Measurements from ENCODE around the gene DNM2. TPM values are rescaled to one million over a fixed set of nuclear protein-coding genes. Genes with fewer than 3 reads are reported as not detected.

The DNM2 gene
- total RNA-seq, 2 experiments from 2014 or later, result 249 to 259 TPM

DNA sequence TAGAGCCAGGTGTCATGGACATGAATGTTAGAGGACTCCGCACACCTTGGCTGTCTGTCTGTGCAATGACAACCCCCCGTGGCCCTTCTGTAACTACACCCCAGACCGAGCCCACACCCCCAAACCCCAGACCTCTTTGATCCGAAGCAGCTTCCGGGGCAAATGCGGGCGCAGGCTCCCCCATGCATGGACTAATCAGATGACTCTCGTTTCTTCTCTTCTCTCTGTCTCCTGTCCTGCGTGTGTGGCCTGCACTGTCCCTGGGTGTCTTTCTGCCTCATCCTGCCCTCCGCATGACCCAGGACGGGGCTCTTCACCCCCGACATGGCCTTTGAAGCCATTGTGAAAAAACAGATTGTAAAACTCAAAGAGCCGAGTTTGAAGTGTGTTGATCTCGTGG, 79.2 kb downstream of the DNM2 start:
- Mint-ChIP-seq H3K4me3 (peak overlapping the region; percentile 77), H3K4me1 (peaks cover 23% of the 10 kb centered on the region), H3K27ac (peak overlapping the region; percentile 90), H3K36me3 (peaks cover 18% of the 10 kb centered on the region), H3K27me3 (no peaks in the 10 kb centered on the region), H3K9me3 (no peaks in the 10 kb centered on the region)
- POLR2A ChIA-PET, result interaction anchor here (0.6 to 0.9 kb wide), 2 partner anchors 25 to 29 kb away, joined by 3 to 4 read pairs; no protein-coding TSS in a partner anchor
- ATAC-seq (ENCODE audit: low read depth), result peak; percentile 22
- peak; percentile 42 for DNase-seq

DNA sequence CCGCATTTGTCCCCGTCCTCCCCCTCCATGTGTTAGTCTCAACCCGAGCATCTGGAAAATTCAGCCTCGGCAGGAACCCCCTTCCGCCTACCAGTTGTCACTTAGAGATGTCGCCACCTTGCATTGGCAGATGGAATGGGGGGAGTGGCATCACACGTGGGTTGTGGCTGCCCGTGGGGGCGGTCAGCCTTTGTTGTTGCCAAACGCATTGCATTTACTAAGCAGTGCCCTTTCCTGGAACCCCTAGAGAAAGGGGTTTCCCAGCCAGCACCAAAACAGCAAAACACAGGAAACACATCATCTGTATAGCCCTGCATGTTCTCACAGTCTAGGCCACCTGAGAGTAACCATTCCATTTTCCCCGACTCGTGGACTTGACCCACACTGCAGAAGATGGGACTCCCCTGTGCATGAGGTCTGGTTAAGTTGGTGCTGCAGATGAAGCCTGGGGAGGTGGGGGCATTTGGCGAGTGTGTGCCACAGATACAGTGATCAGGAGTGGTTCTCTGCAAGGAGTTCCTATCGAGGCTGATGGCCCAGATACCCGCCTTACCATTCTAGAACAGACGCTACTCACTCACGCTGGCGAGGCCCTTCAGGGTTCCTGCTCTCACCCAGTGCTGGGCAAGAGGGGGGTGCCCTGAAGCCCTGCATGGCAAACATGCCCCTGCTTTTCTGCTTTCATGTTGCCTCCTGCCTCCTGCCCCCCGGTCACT, 79.8 kb downstream of the DNM2 start:
- peak; percentile 79 for DNase-seq

DNA sequence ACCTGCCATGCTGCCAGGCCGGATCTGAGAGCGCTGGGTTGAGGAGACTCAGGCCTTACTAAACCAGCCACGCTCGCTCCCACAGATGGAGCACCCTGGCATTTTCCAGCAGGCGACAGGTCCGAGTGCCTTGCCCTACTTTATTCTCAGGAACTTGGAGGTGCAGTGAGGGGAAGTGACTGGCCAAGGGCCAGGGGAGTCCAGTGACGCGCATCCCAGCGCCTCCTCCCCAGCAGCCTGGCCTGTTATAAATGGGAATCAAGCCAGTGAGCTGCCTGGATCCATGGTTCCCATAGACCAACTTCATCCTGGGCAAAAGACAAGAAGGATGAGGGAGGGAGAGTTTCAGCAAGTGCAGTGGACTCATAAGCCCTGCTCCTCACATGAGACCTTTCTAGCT, 82.6 kb downstream of the DNM2 start:
- H3K27ac Mint-ChIP-seq, result no peak overlapping the region
- H3K4me3 Mint-ChIP-seq, result no peak overlapping the region
- ATAC-seq (ENCODE audit: low read depth), result no peak
- H3K4me1 Mint-ChIP-seq, result peaks cover 17% of the 10 kb centered on the region
- DNase-seq, result no peak
- POLR2A ChIA-PET, result no interaction called here
- H3K27me3 Mint-ChIP-seq, result no peaks in the 10 kb centered on the region
- no peaks in the 10 kb centered on the region for H3K9me3 Mint-ChIP-seq
- H3K36me3 Mint-ChIP-seq, result peaks cover 24% of the 10 kb centered on the region

More for the DNA sequence above, 79.8 kb downstream of the DNM2 start:
- POLR2A ChIA-PET, result interaction anchor here (0.6 to 0.9 kb wide), 2 partner anchors 24 to 29 kb away, joined by 3 to 4 read pairs; no protein-coding TSS in a partner anchor
- H3K4me1 Mint-ChIP-seq, result peaks cover 23% of the 10 kb centered on the region
- no peaks in the 10 kb centered on the region for H3K9me3 Mint-ChIP-seq
- peaks cover 18% of the 10 kb centered on the region for H3K36me3 Mint-ChIP-seq
- H3K27me3 Mint-ChIP-seq, result no peaks in the 10 kb centered on the region
- peak overlapping the region; percentile 90 for H3K27ac Mint-ChIP-seq
- peak overlapping the region; percentile 77 for H3K4me3 Mint-ChIP-seq
- peak; percentile 87 for ATAC-seq (ENCODE audit: low read depth)

DNA sequence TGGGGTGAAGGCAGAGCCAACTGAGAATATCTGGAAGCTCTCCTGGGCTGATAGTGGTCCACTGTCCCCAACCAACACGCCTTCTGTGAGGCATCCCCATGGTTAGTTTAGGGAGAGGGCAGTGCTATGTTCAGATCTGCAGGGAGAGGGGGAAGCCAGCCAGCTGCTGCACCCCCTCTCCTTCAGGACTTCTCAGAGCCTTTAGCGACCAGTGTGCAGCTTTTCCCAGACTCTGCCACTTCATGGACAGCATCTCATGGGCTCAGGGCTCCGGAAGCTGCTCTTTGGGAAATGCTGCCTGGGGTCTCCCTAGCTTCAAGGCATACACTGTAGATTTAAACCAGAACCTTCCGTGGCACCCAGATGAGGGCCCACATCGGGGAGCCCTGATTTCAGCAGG, 84.6 kb downstream of the DNM2 start:
- Mint-ChIP-seq H3K4me1 (peaks cover 10% of the 10 kb centered on the region), H3K27ac (no peak overlapping the region), H3K9me3 (no peaks in the 10 kb centered on the region), H3K27me3 (no peaks in the 10 kb centered on the region), H3K36me3 (peaks cover 20% of the 10 kb centered on the region), H3K4me3 (no peak overlapping the region)
- ATAC-seq (ENCODE audit: low read depth), result no peak
- POLR2A ChIA-PET, result no interaction called here
- no peak for DNase-seq

DNA sequence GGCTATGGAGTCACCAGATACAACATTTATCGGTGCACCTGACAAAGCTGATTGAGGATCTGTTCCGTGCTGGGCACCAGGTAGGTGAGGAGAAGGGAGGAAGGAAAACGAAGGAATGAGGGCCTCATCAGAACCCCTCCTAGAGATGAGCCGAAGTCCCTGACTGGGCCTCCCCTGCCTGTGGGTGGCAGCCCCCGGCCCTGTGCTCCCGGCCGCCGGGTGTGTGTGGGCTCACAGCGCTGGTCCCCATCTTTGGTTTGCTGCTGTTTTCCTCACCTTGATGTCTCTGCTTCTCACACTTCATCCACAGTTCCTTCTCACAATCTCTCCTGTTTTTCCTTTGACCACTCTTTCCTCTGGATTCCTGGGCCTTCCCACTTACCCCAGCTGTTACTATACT, 85.4 kb downstream of the DNM2 start:
- POLR2A ChIA-PET, result no interaction called here
- no peak overlapping the region for H3K27ac Mint-ChIP-seq
- ATAC-seq (ENCODE audit: low read depth) (no peak), DNase-seq (no peak)
- peaks cover 21% of the 10 kb centered on the region for H3K36me3 Mint-ChIP-seq
- H3K9me3 Mint-ChIP-seq, result no peaks in the 10 kb centered on the region
- peaks cover 2% of the 10 kb centered on the region for H3K4me1 Mint-ChIP-seq
- H3K4me3 Mint-ChIP-seq, result no peak overlapping the region
- no peaks in the 10 kb centered on the region for H3K27me3 Mint-ChIP-seq

DNA sequence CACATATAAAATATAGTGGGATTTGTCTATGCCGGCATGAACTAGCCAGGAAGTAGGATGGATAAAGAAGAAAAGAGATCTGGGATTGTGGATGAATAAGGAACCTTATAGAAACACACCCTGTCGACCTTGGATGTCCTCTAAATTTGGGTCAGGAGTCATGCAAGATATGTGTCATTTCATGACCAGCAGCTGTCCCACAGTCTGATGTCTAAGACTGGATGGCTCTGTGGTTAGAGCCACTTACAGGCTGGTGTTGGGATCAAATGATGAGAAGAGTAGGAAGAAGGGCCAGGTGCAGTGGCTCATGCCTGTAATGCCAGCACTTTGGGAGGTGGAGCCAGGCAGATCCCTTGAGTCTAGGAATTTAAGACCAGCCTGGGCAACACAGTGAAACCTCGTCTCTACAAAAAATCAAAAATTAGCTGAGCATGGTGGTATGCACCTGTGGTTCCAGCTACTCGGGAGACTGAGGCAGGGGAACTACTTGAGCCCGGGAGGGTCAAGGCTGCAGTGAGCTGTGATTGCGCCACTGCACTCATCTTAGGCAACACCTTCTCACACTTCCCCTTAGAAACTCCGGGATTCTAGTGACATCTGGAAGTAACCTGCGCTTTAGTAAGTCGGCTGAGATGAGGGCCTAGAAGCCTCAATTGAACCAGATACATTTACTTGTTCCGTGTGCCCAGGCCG, 87.3 kb downstream of the DNM2 start:
- H3K27ac Mint-ChIP-seq, result no peak overlapping the region
- H3K4me3 Mint-ChIP-seq, result no peak overlapping the region
- peaks cover 28% of the 10 kb centered on the region for H3K36me3 Mint-ChIP-seq
- no peaks in the 10 kb centered on the region for H3K9me3 Mint-ChIP-seq
- DNase-seq, result no peak
- H3K4me1 Mint-ChIP-seq, result peaks cover 12% of the 10 kb centered on the region
- H3K27me3 Mint-ChIP-seq, result no peaks in the 10 kb centered on the region
- POLR2A ChIA-PET, result no interaction called here
- no peak for ATAC-seq (ENCODE audit: low read depth)

DNA sequence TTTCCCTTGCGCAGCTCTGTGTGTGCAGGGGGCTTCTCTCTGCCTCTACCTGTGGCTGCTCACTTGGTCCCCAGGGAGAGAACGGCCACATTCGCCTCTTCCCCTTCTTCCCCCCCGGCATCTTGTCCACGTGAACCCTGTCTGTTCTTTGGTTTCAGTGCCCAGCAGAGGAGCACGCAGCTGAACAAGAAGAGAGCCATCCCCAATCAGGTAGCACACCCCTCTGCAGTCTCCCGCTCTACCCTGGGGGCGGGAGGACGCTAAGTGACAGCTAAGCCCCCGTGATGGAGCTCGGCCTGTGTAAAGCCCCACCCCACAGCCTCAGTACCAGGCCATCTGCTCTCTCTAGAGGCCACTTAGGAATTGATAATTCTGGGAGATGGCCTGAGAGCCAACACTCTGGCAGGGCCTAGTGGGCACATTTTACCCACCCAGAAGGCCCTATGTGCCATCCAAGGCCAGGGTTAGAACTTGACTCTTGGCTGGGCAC, 87.9 kb downstream of the DNM2 start:
- Mint-ChIP-seq H3K36me3 (peaks cover 28% of the 10 kb centered on the region), H3K4me3 (no peak overlapping the region), H3K27me3 (no peaks in the 10 kb centered on the region), H3K9me3 (no peaks in the 10 kb centered on the region), H3K4me1 (peaks cover 12% of the 10 kb centered on the region), H3K27ac (no peak overlapping the region)
- POLR2A ChIA-PET, result no interaction called here
- DNase-seq (no peak), ATAC-seq (ENCODE audit: low read depth) (no peak)

DNA sequence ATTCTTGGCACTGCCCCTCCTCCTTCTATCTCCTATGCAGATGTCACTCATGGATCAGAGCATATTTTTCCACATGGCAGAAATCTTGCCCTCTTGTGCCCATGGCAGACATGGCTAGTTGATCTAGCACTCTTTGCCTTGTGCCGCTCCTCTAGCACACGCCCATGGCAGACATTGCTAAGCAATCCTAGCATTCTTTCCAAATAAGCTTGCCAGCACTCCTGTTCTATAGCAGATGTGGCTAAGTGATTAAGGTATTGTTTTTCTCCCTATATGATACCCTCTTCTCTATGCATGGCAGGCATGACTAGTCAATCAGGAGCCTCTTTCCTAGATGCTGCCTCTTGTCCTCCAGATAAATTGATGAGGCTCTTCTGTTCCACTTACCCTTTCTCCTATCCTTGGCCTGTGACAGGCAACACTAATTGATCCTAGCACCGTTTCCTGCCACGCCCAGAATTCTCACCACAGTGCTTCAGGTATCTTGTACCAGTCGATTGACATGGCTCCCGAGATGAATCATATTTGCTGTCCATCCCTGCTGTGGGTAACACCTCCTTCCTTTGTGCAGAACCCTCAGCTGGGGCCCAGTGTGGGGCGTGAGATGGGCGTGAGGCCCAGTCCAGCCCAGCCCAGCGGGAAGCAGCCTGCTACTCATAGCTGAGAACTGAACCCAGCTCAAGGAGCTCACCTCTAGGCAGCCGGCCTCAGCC, 91.2 kb downstream of the DNM2 start:
- Mint-ChIP-seq H3K36me3 (peaks cover 30% of the 10 kb centered on the region), H3K27ac (peak overlapping the region; percentile 70), H3K4me1 (peaks cover 19% of the 10 kb centered on the region), H3K4me3 (peak overlapping the region; percentile 26), H3K27me3 (no peaks in the 10 kb centered on the region), H3K9me3 (no peaks in the 10 kb centered on the region)
- ATAC-seq (ENCODE audit: low read depth), result peak; percentile 62
- no peak for DNase-seq
- POLR2A ChIA-PET, result interaction anchor here (1.3 kb wide), 1 partner anchor 12 kb away, joined by 3 read pairs; no protein-coding TSS in a partner anchor

DNA sequence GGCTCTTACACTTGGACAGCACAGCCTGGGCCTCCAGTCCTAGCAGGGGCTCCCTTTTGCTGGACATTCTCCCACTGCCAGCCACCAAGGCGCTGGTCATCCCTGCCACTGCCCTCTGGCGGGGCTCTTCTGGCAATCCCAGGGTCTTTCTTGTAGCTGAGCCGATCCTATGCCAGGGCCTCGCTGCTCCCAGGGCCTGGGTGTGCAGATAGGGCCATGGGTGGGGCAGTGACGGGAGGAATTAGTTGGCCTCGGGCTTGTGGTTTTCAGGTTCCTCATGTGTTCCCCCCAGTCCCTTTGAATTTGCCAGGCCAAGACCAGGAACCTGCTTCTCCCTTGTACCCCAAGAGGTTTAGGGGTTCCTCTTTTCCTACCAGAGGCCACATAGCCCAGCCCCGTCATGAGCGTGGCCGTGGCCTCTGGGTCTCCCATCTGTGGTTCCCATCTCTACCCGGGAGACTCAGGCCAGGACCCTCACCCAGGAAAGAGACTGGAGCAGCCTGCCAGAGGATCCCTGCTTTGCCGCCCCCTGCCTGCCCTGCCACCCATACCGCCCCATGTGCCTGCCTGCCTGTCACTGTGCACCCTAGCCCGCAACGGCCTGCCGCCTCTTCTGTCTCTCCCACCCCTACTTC, 91.9 kb downstream of the DNM2 start:
- Mint-ChIP-seq H3K4me1 (peaks cover 19% of the 10 kb centered on the region), H3K4me3 (no peak overlapping the region), H3K9me3 (no peaks in the 10 kb centered on the region), H3K27me3 (no peaks in the 10 kb centered on the region), H3K36me3 (peaks cover 32% of the 10 kb centered on the region), H3K27ac (peak overlapping the region; percentile 11)
- POLR2A ChIA-PET, result interaction anchor here (1.3 kb wide), 1 partner anchor 11 kb away, joined by 3 read pairs; no protein-coding TSS in a partner anchor
- ATAC-seq (ENCODE audit: low read depth) (no peak), DNase-seq (no peak)

DNA sequence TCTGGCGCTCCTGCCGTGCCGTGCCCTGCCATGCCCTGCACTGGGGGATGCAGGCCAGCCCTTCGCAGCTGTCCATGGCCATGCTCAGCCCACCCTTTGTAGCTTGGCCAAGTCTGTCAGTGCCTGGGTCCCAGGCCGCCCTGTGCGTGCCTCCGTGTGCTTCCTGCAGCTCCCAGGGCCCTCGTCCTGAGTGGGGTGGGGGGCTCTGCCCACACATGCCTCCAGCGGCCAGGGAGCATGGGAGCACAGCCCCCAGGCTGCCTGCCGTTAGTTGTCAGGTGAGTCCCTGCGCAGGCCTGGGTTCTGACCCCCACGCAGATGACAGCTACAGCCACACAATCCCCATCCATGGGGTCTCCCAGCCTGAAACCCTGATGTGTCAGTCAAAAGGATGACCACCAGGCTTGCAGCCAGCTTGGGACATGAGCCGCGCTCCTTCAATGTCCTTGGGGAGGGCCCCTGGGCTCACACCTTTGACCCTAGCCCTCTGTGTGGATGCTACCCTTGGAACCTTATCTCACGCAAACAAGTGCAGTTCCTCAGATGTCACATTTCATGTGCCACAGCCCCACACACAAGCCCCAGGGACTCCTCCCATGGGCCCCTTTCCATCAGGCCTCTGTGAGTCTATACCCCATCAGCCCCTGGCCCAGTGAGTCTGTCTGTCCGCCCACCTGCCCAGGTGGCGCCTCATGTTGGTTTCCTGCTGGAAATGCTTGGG, 93.7 kb downstream of the DNM2 start:
- POLR2A ChIA-PET, result no interaction called here
- Mint-ChIP-seq H3K27ac (no peak overlapping the region), H3K9me3 (no peaks in the 10 kb centered on the region), H3K4me1 (peaks cover 19% of the 10 kb centered on the region), H3K4me3 (no peak overlapping the region), H3K36me3 (peaks cover 27% of the 10 kb centered on the region), H3K27me3 (no peaks in the 10 kb centered on the region)
- ATAC-seq (ENCODE audit: low read depth) (no peak), DNase-seq (no peak)

DNA sequence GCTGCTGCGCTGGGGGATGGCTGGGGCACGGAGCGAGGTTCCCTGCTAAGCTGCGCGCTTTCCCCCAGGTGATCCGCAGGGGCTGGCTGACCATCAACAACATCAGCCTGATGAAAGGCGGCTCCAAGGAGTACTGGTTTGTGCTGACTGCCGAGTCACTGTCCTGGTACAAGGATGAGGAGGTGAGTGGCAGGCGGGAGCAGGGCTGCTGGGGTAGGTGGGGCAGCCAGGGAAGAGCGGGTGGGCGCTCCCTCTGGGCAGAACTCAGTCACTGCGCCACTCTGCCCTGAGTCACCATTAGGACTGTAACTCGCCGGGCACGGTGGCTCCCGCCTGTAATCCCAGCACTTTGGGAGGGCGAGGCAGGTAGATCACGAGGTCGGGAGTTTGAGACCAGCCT, 94.3 kb downstream of the DNM2 start:
- POLR2A ChIA-PET, result no interaction called here
- no peak for ATAC-seq (ENCODE audit: low read depth)
- DNase-seq, result no peak
- Mint-ChIP-seq H3K27me3 (no peaks in the 10 kb centered on the region), H3K36me3 (peaks cover 27% of the 10 kb centered on the region), H3K27ac (no peak overlapping the region), H3K4me1 (peaks cover 19% of the 10 kb centered on the region), H3K9me3 (no peaks in the 10 kb centered on the region), H3K4me3 (no peak overlapping the region)

DNA sequence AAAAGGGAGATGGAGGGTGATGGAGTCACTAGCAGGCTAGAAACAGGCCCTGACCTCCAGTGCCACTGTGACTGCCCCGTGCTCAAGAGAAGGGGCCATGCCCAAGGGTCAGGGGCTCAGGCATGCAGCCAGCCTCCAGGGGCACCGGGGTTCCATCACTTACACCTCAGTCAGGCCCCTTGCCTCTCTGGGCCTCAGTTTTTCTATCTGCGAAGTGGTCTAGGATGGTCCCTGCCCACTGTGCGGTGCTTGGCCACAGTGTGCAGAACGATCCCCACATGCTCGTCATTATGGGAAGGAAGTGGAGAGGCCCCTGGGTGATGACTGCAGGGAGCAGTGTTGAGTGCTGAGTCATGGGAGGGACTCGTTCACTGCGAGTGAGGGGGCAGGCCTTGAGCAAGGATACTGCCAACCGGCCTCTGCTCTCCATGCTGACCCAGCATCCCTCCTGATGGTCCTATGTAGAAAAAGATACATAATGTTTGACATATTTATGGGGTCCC, 95.1 kb downstream of the DNM2 start:
- Mint-ChIP-seq H3K36me3 (peaks cover 26% of the 10 kb centered on the region), H3K4me1 (peaks cover 19% of the 10 kb centered on the region), H3K4me3 (no peak overlapping the region), H3K27me3 (no peaks in the 10 kb centered on the region), H3K9me3 (no peaks in the 10 kb centered on the region), H3K27ac (peak overlapping the region; percentile 62)
- ATAC-seq (ENCODE audit: low read depth) (no peak), DNase-seq (no peak)
- POLR2A ChIA-PET, result no interaction called here

Data from activated naive CD8-positive, alpha-beta T cell treated with anti-CD3 and anti-CD28 coated beads, Interleukin-2, amount 10 ng/mL, durations not matched to agents 7 days and 5 days (primary cell).